Measurements from ENCODE around the gene HDAC4.

DNA sequence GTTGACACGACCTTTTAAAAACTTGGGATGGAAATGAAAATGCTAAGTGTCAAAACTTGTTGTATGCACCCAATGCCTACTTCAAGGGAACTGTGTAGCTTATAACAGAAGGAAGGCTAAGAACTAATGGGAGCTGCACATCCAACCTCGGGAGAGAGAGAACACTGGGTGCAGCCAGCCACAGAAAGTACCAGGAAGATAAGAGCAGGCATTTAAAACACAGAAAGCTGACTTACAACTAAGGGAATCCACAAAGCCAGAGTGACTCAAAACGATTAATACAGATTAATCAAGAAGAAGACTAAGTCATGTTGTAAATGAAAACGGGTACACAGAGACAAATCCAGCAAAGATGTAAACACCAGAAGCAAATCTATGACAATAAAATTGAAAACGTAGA, 113.4 kb downstream of the HDAC4 start:
- TF ChIP-seq EP300 (IDR thresholded peaks at IDR 0.05; ENCODE audit: borderline replicate concordance): no peak
- TF ChIP-seq TCF12 (IDR thresholded peaks at IDR 0.05; ENCODE audit: low read depth): no peak
- no peak for TF ChIP-seq TEAD4 (IDR thresholded peaks at IDR 0.05)
- TF ChIP-seq, protein P1, sequence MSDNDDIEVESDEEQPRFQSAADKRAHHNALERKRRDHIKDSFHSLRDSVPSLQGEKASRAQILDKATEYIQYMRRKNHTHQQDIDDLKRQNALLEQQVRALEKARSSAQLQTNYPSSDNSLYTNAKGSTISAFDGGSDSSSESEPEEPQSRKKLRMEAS (IDR thresholded peaks at IDR 0.05): no peak
- no peak for TF ChIP-seq ZBTB7A (IDR thresholded peaks at IDR 0.05; ENCODE audit: low read depth)
- TF ChIP-seq NFIC (IDR thresholded peaks at IDR 0.05): no peak
- no peak for TF ChIP-seq YY1 (IDR thresholded peaks at IDR 0.05; ENCODE audit: low read depth)
- TF ChIP-seq CREB1 (IDR thresholded peaks at IDR 0.05; ENCODE audit: low read depth): no peak
- TF ChIP-seq, protein P2, sequence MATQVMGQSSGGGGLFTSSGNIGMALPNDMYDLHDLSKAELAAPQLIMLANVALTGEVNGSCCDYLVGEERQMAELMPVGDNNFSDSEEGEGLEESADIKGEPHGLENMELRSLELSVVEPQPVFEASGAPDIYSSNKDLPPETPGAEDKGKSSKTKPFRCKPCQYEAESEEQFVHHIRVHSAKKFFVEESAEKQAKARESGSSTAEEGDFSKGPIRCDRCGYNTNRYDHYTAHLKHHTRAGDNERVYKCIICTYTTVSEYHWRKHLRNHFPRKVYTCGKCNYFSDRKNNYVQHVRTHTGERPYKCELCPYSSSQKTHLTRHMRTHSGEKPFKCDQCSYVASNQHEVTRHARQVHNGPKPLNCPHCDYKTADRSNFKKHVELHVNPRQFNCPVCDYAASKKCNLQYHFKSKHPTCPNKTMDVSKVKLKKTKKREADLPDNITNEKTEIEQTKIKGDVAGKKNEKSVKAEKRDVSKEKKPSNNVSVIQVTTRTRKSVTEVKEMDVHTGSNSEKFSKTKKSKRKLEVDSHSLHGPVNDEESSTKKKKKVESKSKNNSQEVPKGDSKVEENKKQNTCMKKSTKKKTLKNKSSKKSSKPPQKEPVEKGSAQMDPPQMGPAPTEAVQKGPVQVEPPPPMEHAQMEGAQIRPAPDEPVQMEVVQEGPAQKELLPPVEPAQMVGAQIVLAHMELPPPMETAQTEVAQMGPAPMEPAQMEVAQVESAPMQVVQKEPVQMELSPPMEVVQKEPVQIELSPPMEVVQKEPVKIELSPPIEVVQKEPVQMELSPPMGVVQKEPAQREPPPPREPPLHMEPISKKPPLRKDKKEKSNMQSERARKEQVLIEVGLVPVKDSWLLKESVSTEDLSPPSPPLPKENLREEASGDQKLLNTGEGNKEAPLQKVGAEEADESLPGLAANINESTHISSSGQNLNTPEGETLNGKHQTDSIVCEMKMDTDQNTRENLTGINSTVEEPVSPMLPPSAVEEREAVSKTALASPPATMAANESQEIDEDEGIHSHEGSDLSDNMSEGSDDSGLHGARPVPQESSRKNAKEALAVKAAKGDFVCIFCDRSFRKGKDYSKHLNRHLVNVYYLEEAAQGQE (IDR thresholded peaks at IDR 0.05; ENCODE audit: low read depth): no peak
- no peak for TF ChIP-seq CEBPB (IDR thresholded peaks at IDR 0.05)
- TF ChIP-seq EGR1 (IDR thresholded peaks at IDR 0.05): no peak
- TF ChIP-seq FOXM1 (IDR thresholded peaks at IDR 0.05; ENCODE audit: borderline replicate concordance, low read depth): no peak
- TF ChIP-seq, protein P3, sequence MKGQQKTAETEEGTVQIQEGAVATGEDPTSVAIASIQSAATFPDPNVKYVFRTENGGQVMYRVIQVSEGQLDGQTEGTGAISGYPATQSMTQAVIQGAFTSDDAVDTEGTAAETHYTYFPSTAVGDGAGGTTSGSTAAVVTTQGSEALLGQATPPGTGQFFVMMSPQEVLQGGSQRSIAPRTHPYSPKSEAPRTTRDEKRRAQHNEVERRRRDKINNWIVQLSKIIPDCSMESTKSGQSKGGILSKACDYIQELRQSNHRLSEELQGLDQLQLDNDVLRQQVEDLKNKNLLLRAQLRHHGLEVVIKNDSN (IDR thresholded peaks at IDR 0.05): no peak

Data from Ishikawa (cell line).